Measurements from ENCODE around the gene MAP3K20. TPM values are rescaled to one million over a fixed set of nuclear protein-coding genes. Genes with fewer than 3 reads are reported as not detected.

Gene MAP3K20
- total and polyA plus RNA-seq, 2 of the 8 experiments (the other 6 are each of a cell fraction or from before 2014, with no cell fraction given), result 3.1 to 11.1 TPM

DNA sequence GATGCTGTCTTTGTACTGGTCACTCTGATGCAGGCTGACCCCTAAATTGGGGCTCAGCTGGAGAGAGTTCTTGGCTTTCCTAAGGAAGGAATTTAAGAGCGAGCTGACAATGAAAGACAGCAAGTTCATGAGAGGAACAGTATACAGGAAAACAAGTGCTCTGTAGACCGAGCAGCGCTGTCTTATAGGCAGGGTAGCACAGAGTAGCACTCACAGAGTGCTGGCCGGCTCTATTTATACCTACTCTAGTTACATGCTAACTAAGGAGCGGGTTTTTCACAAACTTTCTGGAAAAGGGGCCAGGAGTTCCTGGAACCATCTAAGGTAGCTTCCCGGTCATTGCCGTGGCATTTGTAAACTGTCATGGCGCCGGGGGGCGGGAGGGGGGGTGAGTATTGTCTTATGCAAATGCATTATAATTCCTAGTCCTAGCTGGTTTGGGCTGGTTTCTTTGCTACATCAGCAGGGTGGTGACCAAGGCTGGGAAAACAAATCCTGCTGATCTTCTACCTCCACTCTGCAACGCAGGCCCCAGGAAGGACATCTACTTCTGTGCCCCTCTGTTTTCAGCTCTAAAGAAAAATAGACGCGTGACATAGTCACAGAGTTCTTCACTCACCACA, 31.6 kb upstream of the MAP3K20 start (continued):
- TF ChIP-seq POLR2A (IDR thresholded peaks at IDR 0.05; ENCODE audit: control extremely low read depth in 1 of 2, low read depth in 2 of 2, low read length in 2 of 2) (no peak), GTF2F1 (IDR thresholded peaks at IDR 0.05; ENCODE audit: borderline replicate concordance, low read depth, low read length) (no peak), SP1 (IDR thresholded peaks at IDR 0.05; ENCODE audit: low read depth, low read length) (no peak), SIRT6 (IDR thresholded peaks at IDR 0.05; ENCODE audit: low read length) (no peak), CTBP2 (IDR thresholded peaks at IDR 0.05; ENCODE audit: borderline replicate concordance, insufficient read depth, insufficient read length, low read length) (no peak), JUND (IDR thresholded peaks at IDR 0.05; ENCODE audit: low read length) (no peak), HDAC6 (IDR thresholded peaks at IDR 0.05; ENCODE audit: low read depth, low read length) (no peak), FOSL1 (IDR thresholded peaks at IDR 0.05; ENCODE audit: insufficient read depth, low read depth, low read length) (no peak)
- TF ChIP-seq, protein P1, sequence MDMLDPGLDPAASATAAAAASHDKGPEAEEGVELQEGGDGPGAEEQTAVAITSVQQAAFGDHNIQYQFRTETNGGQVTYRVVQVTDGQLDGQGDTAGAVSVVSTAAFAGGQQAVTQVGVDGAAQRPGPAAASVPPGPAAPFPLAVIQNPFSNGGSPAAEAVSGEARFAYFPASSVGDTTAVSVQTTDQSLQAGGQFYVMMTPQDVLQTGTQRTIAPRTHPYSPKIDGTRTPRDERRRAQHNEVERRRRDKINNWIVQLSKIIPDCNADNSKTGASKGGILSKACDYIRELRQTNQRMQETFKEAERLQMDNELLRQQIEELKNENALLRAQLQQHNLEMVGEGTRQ (IDR thresholded peaks at IDR 0.05; ENCODE audit: low read length), result no peak

Measured in H1 (cell line).